GM10266 (cell line): ENCODE data around the gene PHF14.
"Not testable (repeated sequence)": the region's sequence is repeated elsewhere in the genome, so short reads cannot be mapped to it uniquely, and the experiment has no call there.

Source experiments
- DNase-seq: peaks from one replicate; pipeline ENCODE4 v3.0.0; 2012; ENCODE audit errors: extremely low spot score
- TF ChIP-seq, protein P1 (sequence below): IDR thresholded peaks from 2 replicates; pipeline ENCODE4 v1.5.1; 2012; ENCODE audit warnings: mild to moderate bottlenecking, low read depth; ENCODE audit not compliant: control insufficient read depth, insufficient read depth; ENCODE audit errors: missing control alignments

Gene PHF14

DNA sequence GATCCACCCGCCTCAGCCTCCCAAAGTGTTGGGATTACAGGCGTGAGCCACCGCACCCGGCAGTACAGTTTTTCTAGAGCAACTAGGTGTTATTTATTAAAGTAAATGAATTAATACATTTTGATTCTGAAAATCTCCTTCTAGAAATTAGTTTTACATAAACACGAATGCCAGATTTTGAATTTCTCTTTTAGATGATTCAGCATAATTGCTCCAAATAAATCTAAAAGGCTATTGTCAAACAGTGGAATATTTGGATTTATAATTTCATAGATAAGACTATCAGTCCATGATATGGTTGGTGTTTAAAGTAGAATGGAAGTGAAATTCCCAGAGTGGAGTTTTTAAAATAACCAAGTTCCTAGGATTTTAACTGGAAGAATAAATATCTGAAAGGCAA lies 1.5 kb upstream of the PHF14 start:
- TF ChIP-seq, protein P1, sequence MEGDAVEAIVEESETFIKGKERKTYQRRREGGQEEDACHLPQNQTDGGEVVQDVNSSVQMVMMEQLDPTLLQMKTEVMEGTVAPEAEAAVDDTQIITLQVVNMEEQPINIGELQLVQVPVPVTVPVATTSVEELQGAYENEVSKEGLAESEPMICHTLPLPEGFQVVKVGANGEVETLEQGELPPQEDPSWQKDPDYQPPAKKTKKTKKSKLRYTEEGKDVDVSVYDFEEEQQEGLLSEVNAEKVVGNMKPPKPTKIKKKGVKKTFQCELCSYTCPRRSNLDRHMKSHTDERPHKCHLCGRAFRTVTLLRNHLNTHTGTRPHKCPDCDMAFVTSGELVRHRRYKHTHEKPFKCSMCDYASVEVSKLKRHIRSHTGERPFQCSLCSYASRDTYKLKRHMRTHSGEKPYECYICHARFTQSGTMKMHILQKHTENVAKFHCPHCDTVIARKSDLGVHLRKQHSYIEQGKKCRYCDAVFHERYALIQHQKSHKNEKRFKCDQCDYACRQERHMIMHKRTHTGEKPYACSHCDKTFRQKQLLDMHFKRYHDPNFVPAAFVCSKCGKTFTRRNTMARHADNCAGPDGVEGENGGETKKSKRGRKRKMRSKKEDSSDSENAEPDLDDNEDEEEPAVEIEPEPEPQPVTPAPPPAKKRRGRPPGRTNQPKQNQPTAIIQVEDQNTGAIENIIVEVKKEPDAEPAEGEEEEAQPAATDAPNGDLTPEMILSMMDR: no peak
- no peak for DNase-seq

DNA sequence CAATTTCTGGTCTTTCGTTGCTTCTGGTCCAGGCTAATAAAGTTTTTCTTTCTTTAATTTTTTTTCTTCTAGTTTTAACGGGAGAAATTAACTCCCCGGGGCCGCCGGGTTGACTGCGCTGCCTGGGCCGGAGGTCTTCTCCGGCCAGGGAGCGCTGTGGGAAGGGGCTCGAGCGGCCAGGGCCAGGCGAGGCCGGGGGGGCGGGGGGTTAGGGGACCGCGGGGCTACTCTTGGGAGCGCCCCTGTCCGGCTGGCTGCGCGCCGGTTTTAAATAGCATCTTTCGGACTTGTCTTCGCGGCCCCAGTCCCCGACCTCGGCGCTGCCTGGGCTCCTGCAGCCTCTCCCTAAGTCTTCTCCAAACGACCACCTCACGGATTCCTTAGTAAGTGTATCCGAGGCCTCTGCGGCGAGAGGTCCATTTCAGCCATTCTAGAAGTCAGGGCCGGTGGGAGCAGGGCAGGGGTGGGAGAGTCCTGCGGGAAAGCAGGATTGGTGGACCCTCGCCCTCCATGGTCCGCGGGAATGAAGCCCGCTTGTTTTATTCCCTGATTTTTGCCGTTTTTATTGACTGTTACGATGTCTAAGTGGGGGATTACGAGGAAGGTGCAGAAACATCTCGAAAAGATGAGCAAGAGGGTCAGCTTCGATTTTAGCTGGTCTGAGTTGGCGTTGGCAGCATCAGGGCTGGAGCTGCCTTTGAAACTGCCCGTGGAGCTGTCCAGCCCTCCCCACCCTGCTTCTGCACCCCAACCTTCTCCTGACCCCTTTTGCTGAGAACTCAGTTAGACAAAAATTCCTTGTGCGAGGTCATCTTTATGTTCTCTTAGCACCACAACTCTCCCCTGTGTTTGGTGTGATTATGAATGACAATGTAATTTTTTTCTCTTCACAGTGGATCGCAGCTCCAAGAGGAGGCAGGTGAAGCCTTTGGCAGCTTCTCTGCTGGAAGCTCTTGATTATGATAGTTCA lies 555 bp downstream of the PHF14 start:
- peak; percentile 38 for DNase-seq
- TF ChIP-seq, protein P1: no peak

DNA sequence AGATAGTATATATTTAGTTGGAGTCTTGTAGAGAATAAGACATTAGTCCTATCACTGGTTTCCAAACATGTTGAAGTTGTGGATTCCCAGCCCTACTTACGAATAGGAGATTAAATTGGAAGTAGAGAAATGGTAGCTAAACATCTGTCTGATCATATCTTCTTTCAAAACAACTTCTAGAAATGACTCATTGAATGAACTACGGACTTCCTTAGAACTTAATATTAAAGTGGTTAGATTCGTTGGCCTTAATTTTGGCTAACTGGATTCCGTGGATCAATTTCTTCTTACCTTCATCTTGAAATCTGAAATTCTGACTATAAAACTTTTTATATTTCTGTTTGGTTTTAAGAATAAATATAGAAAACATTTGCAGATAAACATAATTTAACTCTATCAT lies 3.4 kb downstream of the PHF14 start:
- TF ChIP-seq, protein P1: no peak

DNA sequence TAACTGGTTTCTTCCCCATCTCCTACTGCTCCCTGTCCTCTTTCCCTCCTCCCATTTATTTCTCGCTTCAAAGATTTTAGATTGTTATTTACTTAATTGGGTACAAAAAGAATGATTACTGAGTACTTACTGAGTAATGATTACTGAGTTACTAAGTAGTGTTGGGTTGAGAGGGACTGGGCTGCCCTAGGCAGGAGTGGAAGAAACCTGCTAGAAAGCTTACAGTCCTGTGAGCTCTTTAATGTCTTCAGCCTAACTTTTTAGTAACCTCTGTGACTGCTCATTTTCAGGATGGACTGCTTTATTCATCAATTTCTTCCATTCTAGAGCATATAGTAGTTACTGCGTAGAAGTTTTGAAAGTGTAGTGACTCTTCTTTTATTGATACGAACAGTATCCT lies 7.6 kb downstream of the PHF14 start:
- no peak for DNase-seq
- TF ChIP-seq, protein P1: no peak

More for the DNA sequence above, 3.4 kb downstream of the PHF14 start:
- DNase-seq: no peak

DNA sequence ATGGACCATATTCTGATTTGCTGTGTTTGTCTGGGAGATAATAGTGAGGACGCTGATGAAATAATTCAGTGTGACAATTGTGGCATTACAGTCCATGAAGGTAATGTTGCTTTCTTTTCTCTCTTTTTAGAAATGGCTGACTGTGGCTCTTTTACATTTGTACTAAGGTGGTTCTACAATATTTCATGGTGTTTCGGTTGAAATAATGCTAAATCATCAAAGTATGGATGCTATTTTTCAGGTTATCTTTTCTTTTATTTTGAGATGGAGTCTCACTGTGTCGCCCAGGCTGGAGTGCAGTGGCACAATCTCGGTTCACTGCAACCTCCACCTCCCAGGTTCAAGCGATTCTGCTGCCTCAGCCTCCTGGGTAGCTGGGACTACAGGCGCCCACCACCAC lies 17.1 kb downstream of the PHF14 start:
- not testable (repeated sequence) for DNase-seq

DNA sequence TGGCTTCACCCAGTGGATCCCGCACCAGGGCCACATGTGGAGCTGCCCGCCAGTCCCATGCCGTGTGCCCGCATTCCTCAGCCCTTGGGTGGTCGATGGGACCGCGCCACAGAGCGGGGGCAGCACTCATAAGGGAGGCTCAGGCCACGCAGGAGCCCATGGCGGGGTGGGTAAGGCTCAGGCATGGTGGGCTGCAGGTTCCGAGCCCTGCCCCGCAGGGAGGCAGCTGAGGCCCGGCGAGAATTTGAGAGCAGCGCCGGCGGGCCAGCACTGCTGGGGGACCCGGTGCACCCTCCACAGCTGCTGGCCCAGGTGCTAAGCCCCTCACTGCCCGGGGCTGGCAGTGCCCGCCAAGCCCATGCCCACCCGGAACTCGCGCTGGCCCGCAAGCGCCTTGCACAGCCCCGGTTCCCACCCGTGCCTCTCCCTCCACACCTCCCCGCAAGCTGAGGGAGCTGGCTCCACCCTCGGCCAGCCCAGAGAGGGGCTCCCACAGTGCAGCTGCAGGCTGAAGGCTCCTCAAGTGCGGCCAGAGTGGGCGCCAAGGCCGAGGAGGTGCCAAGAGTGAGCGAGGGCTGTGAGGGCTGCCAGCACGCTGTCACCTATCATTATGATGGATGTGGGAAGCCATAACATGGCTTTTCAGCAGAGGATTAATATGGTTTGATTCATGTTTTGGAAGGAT lies 22.0 kb downstream of the PHF14 start:
- not testable (repeated sequence) for DNase-seq

DNA sequence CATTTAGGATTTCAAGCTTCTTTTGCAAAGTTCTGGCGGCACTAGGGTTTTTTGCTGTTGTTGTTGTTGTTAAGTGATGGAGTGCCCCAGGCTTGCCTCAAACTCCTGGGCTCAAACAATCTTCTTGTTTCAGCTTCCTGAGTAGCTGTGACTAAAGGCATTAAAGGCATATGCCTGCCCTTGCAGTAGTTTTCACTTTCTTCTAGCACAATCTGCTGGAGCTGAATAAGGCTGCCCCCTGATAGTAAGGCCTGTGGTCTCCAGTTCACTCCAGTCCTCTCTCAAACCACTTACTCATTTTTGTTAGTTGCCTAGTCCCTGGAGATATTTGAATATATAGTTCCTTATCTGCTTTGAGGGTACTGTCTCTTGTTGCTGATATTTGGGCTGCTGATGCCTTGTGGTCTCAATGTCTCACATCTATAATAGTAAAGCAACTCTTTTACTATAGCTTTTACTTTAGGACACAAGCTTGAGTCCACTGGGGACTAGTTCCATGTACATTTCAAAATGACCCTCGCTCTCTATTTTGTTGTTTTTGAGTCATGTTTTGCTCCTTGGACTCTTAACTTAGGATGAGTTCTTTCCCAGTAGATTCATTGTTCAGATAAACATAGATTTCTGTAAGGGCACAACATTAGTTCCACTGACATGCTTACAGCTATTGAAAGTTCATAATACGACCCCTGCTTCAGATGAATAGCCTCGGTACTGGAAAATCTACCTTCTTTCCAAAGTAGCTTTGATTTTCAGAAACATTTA lies 25.5 kb downstream of the PHF14 start:
- no peak for DNase-seq
- TF ChIP-seq, protein P1: no peak
